T-helper 1 cell treated with Interleukin-12 subunit alpha and Interleukin-12 subunit beta and Interleukin-4 antibody, amounts not matched to agents 30 ng/mL and 1 ng/mL, for 36 hours (primary cell): ENCODE data around the gene UGT1A4. TPM values are rescaled to one million over a fixed set of nuclear protein-coding genes. Genes with fewer than 3 reads are reported as not detected.

ENCODE experiments used
- total RNA-seq: library from RNA; stranded (reverse); gene quantifications from 2 replicates; pipeline ENCODE4 v1.2.3, GENCODE V29; 2022

UGT1A4 gene
- total RNA-seq, 1 donor from 2014 or later, result not detected

Other genes starting within 250 kb of the UGT1A4 start
- gene USP40, start 152.0 kb upstream of the UGT1A4 start, total RNA-seq, result 10.3 and 11.0 TPM in 2 replicates
- gene UGT1A8, start 101.1 kb upstream of the UGT1A4 start, total RNA-seq, result not detected in 2 replicates
- not detected in 2 replicates for gene UGT1A10, start 82.3 kb upstream of the UGT1A4 start, total RNA-seq
- gene UGT1A9, start 46.8 kb upstream of the UGT1A4 start, total RNA-seq, result not detected in 2 replicates
- gene UGT1A7, start 36.8 kb upstream of the UGT1A4 start, total RNA-seq, result not detected in 2 replicates
- not detected in 2 replicates for gene UGT1A6, start 25.8 kb upstream of the UGT1A4 start, total RNA-seq
- gene UGT1A5, start 5.8 kb upstream of the UGT1A4 start, total RNA-seq, result not detected in 2 replicates
- not detected in 2 replicates for gene UGT1A3, start 10.3 kb downstream of the UGT1A4 start, total RNA-seq
- not detected in 2 replicates for gene UGT1A1, start 41.5 kb downstream of the UGT1A4 start, total RNA-seq
- not detected in 2 replicates for gene MROH2A, start 59.6 kb downstream of the UGT1A4 start, total RNA-seq
- 50.8 and 55.8 TPM in 2 replicates for gene HJURP, start 135.8 kb downstream of the UGT1A4 start, total RNA-seq
- gene TRPM8, start 198.6 kb downstream of the UGT1A4 start, total RNA-seq, result not detected in 2 replicates